Epithelial cell of proximal tubule (primary cell): Measurements from ENCODE around the gene CDH6. TPM values are rescaled to one million over a fixed set of nuclear protein-coding genes. Genes with fewer than 3 reads are reported as not detected.

ENCODE experiments used
- DNase-seq: peaks from one replicate; pipeline ENCODE4 v3.0.0-alpha.2; 2011; ENCODE audit warnings: low read depth
- H3K4me3 ChIP-seq: 2 replicates; pipeline ENCODE4 v1.5.1; 2011; ENCODE audit warnings: low read depth, mild to moderate bottlenecking, low read length
- CTCF ChIP-seq: conservative IDR thresholded peaks from 2 replicates; pipeline ENCODE4 v1.5.1; 2012; ENCODE audit warnings: low read depth, mild to moderate bottlenecking, low read length
- total RNA-seq: library from RNA; depleted of rRNA; stranded (reverse); fragments of >200 nt; gene quantifications from 2 replicates; pipeline ENCODE4 v1.2.3, GENCODE V29; 2015

CDH6 gene
- total RNA-seq, 1 donor from 2014 or later: 34.9 TPM

GRCh38 chr5:31343946-31344345, 150.5 kb downstream of the CDH6 start:
- no peak for TF ChIP-seq CTCF
- DNase-seq: no peak
- H3K4me3 ChIP-seq: no peak overlapping the region

- no peak overlapping the region for H3K4me3 ChIP-seq
- TF ChIP-seq CTCF: no peak
- DNase-seq: no peak
Measured at GRCh38 chr5:31346896-31347551, 153.5 kb downstream of the CDH6 start.

- H3K4me3 ChIP-seq: no peak overlapping the region
- no peak for TF ChIP-seq CTCF
- no peak for DNase-seq
Measured at GRCh38 chr5:31347552-31347905, 154.0 kb downstream of the CDH6 start.

GRCh38 chr5:31350395-31350794, 156.9 kb downstream of the CDH6 start:
- no peak for DNase-seq
- H3K4me3 ChIP-seq: no peak overlapping the region
- no peak for TF ChIP-seq CTCF

GRCh38 chr5:31355337-31355736, 161.9 kb downstream of the CDH6 start:
- TF ChIP-seq CTCF: no peak
- DNase-seq: no peak
- H3K4me3 ChIP-seq: no peak overlapping the region

GRCh38 chr5:31357038-31357437, 163.6 kb downstream of the CDH6 start:
- no peak for DNase-seq

More at GRCh38 chr5:31357038-31357437, 163.6 kb downstream of the CDH6 start:
- no peak for TF ChIP-seq CTCF
- H3K4me3 ChIP-seq: no peak overlapping the region
